Neural crest cell (in vitro differentiated cells): Measurements from ENCODE around the gene VSIG1. TPM values are rescaled to one million over a fixed set of nuclear protein-coding genes. Genes with fewer than 3 reads are reported as not detected.
A peak's percentile ranks its signal among the peaks of the same experiment; 100 is the strongest.

ENCODE experiments used
- DNase-seq: peaks from one replicate; pipeline ENCODE4 v3.0.0; 2021; ENCODE audit warnings: low read depth, mixed read lengths, low spot score
- H3K27ac Mint-ChIP-seq: one replicate; pipeline ENCODE4 v1.8.0; 2021; ENCODE audit warnings: mild to moderate bottlenecking, mixed read lengths; ENCODE audit not compliant: unreplicated experiment
- H3K27me3 Mint-ChIP-seq: 2 replicates; pipeline ENCODE4 v1.8.0; 2021; ENCODE audit warnings: low read depth, mild to moderate bottlenecking, mixed read lengths
- H3K36me3 Mint-ChIP-seq: 2 replicates; pipeline ENCODE4 v1.8.0; 2021; ENCODE audit warnings: low read depth, mild to moderate bottlenecking, mixed read lengths
- H3K4me1 Mint-ChIP-seq: 2 replicates; pipeline ENCODE4 v1.8.0; 2021; ENCODE audit warnings: mixed read lengths
- H3K4me3 Mint-ChIP-seq: one replicate; pipeline ENCODE4 v1.8.0; 2021; ENCODE audit warnings: mild to moderate bottlenecking, mixed read lengths
- H3K9me3 Mint-ChIP-seq: 2 replicates; pipeline ENCODE4 v1.8.0; 2021; ENCODE audit warnings: mixed read lengths
- CTCF ChIP-seq: fragments of 200-600 bp; sonication (generic); conservative IDR thresholded peaks from 2 replicates; pipeline ENCODE4 v1.5.0; 2021; ENCODE audit warnings: antibody characterized with exemption, mild to moderate bottlenecking
- total RNA-seq: library from RNA; stranded (reverse); gene quantifications from 2 replicates; pipeline ENCODE4 v1.2.1, GENCODE V29; 2021

Gene VSIG1
- total RNA-seq, 1 donor from 2014 or later = not detected

GRCh38 chrX:108081110-108081509, 36.2 kb downstream of the VSIG1 start:
- DNase-seq = no peak
- Mint-ChIP-seq H3K36me3 (peaks cover 9% of the 10 kb centered on the region), H3K27me3 (peaks cover 4% of the 10 kb centered on the region)

GRCh38 chrX:108087792-108088191, 42.9 kb downstream of the VSIG1 start:
- H3K36me3 Mint-ChIP-seq = peaks cover 7% of the 10 kb centered on the region
- TF ChIP-seq CTCF = no peak

More at GRCh38 chrX:108081110-108081509, 36.2 kb downstream of the VSIG1 start:
- H3K27ac Mint-ChIP-seq = no peak overlapping the region
- H3K4me3 Mint-ChIP-seq = no peak overlapping the region
- no peak for TF ChIP-seq CTCF
- H3K9me3 Mint-ChIP-seq = no peaks in the 10 kb centered on the region
- H3K4me1 Mint-ChIP-seq = no peaks in the 10 kb centered on the region

GRCh38 chrX:108088511-108088910, 43.6 kb downstream of the VSIG1 start:
- Mint-ChIP-seq H3K27ac (no peak overlapping the region), H3K27me3 (no peaks in the 10 kb centered on the region), H3K9me3 (no peaks in the 10 kb centered on the region), H3K4me1 (peaks cover 11% of the 10 kb centered on the region), H3K4me3 (peak overlapping the region; percentile 60), H3K36me3 (peaks cover 7% of the 10 kb centered on the region)
- no peak for DNase-seq
- TF ChIP-seq CTCF = no peak

More at GRCh38 chrX:108087792-108088191, 42.9 kb downstream of the VSIG1 start:
- Mint-ChIP-seq H3K9me3 (no peaks in the 10 kb centered on the region), H3K4me1 (peaks cover 11% of the 10 kb centered on the region), H3K4me3 (peak overlapping the region; percentile 1), H3K27ac (no peak overlapping the region), H3K27me3 (no peaks in the 10 kb centered on the region)
- no peak for DNase-seq

- H3K9me3 Mint-ChIP-seq = no peaks in the 10 kb centered on the region
- no peak for TF ChIP-seq CTCF
- H3K4me1 Mint-ChIP-seq = peaks cover 11% of the 10 kb centered on the region
- peaks cover 7% of the 10 kb centered on the region for H3K27me3 Mint-ChIP-seq
- H3K36me3 Mint-ChIP-seq = no peaks in the 10 kb centered on the region
- H3K27ac Mint-ChIP-seq = no peak overlapping the region
- no peak overlapping the region for H3K4me3 Mint-ChIP-seq
- no peak for DNase-seq
Measured at GRCh38 chrX:108090491-108091263, 45.8 kb downstream of the VSIG1 start.

GRCh38 chrX:108091264-108091877, 46.5 kb downstream of the VSIG1 start, which contains the start of the genes ATG4A and PSMD10:
ATG4A (plus strand) TSS chrX:108091778; CDS start chrX:108091827, 49 bp downstream.
PSMD10 (minus strand) TSS chrX:108091542; CDS start chrX:108091520, 22 bp downstream.
- no peaks in the 10 kb centered on the region for H3K36me3 Mint-ChIP-seq
- peaks cover 11% of the 10 kb centered on the region for H3K4me1 Mint-ChIP-seq
- peak; percentile 13 for TF ChIP-seq CTCF
- peak; percentile 93 for DNase-seq
- peaks cover 7% of the 10 kb centered on the region for H3K27me3 Mint-ChIP-seq
- no peak within 1 kb of the TSS for H3K4me3 Mint-ChIP-seq
- H3K27ac Mint-ChIP-seq = no peak within 1 kb of the TSS
- H3K9me3 Mint-ChIP-seq = no peaks in the 10 kb centered on the region
